NOMO-1 treated with DMSO at 0.1 percent for 48 hours (cell line): ENCODE measurements around the gene RAB31.
"Not testable (repeated sequence)": the region's sequence is repeated elsewhere in the genome, so short reads cannot be mapped to it uniquely, and the experiment has no call there.

Experiments
- DNase-seq: peaks from one replicate; lab custom pipeline; 2025; ENCODE audit not compliant: unreplicated experiment; lab: John Stamatoyannopoulos, UW

Gene RAB31

DNA sequence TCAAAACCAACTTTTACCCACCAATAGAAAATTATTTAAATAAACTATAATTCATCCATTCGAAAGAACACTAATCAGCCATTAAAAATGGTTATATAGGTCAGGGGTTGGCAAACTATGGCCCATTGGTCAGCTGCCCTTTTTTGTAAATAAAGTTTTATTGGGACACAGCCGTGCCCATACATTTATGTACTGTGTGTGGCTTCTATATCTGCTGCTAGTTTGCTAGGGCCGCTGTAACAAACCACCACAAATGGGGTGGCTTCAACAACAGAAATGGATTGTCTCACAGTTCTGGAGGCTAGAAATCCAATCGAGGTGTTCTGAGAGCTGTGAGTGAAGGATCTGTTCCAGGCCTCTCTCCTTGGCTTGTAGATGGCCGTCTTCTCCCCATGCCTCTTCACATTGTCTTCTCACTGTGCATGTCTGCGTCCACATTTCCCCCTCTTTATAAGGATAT lies 170.7 kb downstream of the RAB31 start:
- no peak for DNase-seq

- no peak for DNase-seq
These were observed 176.0 kb downstream of the RAB31 start for GRCh38 chr18:9884090-9884489.

DNA sequence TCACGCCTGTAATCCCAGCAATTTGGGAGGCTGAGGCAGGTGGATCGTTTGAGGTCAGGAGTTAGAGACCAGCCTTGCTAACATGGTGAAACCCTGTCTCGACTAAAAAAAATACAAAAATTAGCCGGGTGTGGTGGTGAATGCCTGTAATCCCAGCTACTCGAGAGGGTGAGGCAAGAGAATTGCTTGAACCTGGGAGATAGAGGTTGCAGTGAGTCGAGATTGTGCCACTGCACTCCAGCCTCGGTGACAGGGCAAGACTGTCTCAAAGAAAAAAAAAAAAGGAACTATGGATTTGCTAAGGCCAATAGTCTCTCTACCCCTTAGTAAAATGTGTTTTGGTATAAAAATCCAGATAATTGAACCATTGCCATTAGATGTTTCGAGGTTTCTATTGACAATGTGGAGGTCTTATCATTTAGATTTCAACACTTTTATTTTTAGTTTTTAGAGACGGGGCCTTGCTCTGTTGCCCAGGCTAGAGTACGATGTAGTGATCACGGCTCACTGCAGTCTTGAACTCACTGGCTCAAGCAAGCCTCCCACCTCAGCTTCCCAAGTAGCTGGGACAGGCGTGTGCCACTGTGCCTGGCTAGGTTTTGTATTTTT lies 176.5 kb downstream of the RAB31 start:
- peak; percentile 17 for DNase-seq

DNA sequence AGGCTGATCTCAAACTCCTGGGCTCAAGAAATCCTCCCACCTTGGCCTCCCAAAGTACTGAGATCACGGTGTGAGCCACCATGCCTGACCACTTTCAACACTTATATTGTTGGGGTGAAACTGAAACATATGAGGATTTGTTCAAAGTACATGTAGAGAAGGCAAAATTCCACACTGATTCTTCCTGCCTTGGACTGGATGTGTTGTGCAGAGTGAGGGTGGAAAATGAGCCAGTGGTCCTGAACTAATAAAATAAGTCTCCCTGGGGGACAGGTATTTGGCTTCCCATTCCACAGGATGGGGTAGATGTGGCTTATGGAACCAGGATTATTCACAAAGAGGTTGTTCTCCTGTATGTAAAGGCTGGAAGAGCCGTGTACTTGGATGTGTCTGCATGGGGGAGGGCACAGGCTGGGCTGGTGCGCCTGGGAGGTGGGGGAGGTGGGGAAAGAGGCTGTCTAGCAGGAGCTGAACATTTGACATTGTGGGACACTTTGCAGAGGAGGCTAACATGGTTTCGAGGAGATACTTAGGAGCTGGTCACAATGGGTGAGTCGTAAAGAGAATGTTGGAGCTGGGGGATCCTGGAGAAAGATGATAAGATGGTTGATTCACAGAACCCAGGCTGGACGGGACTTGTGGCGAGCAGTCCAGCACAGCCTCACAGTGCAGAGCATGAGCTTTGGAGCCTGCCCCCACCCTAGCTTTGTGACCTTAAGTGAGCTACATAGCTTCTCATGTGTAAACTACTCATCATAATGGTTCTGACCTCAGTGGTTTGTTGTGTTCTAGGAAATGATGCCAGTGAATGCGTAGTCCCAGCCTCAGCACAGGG lies 177.3 kb downstream of the RAB31 start, which contains the start of gene TXNDC2:
TSS of gene TXNDC2 (plus strand) at position 804 of the 835 bp plus-strand sequence. CDS start 708 bp downstream, outside the sequence.
- DNase-seq: no peak

- no peak for DNase-seq
These were observed 177.9 kb downstream of the RAB31 start for GRCh38 chr18:9886005-9886348.

DNA sequence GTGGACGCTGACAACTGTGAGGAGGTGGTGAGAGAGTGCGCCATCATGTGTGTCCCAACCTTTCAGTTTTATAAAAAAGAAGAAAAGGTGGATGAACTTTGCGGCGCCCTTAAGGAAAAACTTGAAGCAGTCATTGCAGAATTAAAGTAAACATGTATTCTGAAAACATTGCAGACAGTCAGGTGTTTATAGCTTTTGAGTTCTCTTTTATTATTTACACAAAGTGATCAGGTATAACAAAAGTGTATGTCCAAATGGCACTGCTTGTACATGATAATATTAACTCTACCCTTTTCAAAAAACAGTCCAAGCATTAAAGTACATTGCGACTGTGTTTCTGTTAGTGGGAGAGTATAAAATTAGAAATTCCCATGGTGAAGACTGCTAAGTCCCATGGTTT lies 179.9 kb downstream of the RAB31 start:
- DNase-seq: no peak

GRCh38 chr18:9890196-9890595 lies 182.1 kb downstream of the RAB31 start:
- DNase-seq: no peak

- DNase-seq: no peak
These were observed 182.9 kb downstream of the RAB31 start for GRCh38 chr18:9890957-9891356.

DNA sequence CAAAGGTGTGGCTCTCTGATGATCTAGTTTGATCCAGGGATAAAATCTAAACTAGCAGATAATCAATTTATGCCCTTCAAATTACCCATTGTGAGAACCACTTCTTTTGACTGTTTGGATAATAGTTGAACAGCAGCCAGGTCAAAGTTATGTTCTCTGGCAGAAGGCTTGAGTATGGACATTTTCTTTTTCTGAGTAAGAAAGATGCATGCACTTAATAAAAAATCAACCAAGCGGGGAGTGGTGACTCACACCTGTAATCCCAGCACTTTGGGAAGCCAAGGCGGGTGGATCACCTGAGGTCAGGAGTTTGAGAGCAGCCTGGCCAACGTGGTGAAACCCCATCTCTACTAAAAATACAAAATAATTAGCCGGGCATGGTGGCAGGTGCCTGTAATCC lies 183.4 kb downstream of the RAB31 start:
- DNase-seq: not testable (repeated sequence)

DNA sequence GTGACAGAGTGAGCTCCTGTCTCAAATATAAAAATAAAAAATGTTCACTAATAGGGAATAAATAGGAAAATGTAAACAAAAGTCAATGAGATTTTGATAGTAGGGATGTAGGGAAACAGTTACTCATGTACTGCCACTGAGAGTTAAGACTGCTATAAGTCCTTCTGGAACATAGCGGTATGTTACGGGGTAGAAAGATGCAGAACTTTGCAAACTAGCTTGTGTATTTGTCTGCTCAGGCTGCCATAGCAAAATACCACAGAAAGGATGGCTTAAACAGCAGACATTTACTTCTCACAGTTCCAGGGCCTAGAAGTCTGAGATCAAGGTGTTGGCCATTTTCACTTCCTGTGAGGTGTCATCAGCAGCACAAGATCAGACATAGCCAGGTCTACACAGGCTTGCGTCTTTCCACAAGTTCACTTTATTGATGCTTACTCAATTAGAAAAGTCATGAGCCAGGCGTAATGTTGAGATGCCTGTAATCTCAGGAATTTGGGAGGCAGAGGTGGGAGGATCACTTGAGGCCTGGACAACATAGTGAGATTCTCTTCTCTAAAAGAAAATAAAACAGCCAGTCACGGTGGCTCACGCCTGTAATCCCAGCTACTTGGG lies 186.5 kb downstream of the RAB31 start:
- no peak for DNase-seq

GRCh38 chr18:9897129-9897528 lies 189.0 kb downstream of the RAB31 start:
- DNase-seq: no peak

DNA sequence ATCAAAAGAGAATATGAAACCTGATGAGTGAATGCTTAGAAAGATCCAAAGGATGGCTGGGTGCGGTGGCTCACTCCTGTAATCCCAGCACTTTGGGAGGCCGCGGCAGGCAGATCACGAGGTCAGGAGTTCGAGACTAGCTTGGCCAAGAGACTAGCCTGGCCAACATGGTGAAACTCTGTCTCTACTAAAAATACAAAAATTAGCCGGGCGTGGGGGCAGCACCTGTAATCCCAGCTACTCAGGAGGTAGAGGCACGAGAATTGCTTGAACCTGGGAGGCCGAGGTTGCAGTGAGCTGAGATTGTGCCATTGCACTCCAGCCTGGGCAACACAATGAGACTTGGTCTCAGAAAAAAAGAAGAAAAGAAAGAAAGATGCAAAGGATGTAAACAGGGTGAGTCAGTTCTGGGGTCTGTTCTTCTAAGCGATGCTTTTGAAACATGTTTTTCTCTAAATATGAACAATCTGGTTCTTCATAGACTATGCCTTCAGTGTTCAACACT lies 189.7 kb downstream of the RAB31 start:
- not testable (repeated sequence) for DNase-seq

- peak; percentile 86 for DNase-seq
These were observed 190.9 kb downstream of the RAB31 start for GRCh38 chr18:9898792-9899549.

- DNase-seq: not testable (repeated sequence)
These were observed 191.4 kb downstream of the RAB31 start for GRCh38 chr18:9899550-9899930.

DNA sequence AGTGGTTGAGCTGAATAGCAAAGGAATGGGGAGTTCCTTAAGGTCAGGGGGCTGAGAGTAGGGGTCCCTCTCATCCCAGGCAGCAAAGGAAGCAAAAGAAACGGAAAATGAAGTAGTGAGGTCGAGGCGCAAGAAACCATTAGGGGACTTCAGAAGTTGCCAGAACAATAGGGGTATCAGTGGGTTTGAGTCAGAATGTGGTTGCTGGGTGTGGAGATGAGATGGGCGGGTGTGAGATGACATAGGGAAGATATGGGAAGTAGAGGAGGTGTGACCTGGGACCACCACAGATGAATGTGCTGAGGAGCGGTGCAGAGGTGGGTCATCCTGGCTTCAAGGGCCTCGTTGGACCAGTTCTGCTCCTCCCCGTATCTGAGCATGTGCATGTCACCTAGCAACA lies 192.6 kb downstream of the RAB31 start:
- no peak for DNase-seq

DNA sequence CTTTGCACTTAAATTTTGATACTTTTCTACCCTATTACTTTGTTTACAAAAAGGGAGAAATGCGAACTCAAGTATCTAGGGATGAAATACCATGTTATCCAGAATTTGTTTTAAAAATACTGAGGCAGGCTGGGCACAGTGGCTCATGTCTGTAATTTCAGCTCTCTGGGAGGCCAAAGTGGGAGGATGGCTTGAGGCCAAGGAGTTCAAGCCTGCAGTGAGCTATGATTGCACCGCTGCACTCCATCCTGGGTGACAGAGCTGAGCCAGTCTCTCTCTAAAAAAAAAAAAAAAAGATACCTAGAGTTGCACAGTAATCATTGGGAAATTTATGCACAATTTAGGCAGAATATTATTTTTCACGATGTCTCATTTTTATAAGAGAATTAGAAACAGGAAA lies 193.3 kb downstream of the RAB31 start:
- no peak for DNase-seq

DNA sequence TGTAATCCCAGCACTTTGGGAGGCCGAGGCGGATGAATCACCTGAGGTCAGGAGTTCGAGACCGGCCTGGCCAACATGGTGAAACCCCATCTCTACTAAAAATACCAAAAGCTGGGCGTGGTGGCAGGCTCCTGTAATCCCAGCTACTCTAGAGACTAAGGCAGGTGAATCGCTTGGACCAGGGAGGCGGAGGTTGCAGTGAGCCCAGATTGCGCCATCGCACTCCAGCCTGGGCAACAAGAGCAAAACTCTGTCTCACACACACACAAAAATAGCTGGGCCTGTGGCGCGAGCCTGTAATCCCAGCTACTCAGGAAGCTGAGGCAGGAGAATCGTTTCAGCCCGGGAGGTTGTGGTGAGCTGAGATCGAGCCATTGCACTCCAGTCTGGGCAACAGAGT lies 194.2 kb downstream of the RAB31 start:
- DNase-seq: not testable (repeated sequence)

GRCh38 chr18:9902832-9903231 lies 194.7 kb downstream of the RAB31 start:
- no peak for DNase-seq

GRCh38 chr18:9905401-9905922 lies 197.4 kb downstream of the RAB31 start:
- peak; percentile 51 for DNase-seq

GRCh38 chr18:9906481-9906880 lies 198.4 kb downstream of the RAB31 start:
- peak; percentile 71 for DNase-seq

GRCh38 chr18:9907867-9908266 lies 199.8 kb downstream of the RAB31 start:
- DNase-seq: no peak
